ENCODE data around the gene VAV1. TPM values are rescaled to one million over a fixed set of nuclear protein-coding genes. Genes with fewer than 3 reads are reported as not detected.
"Not testable (repeated sequence)": the region's sequence is repeated elsewhere in the genome, so short reads cannot be mapped to it uniquely, and the experiment has no call there.

VAV1 gene
- polyA plus RNA-seq, 3 donors = 1.2 to 6.3 (median 6.0) TPM

DNA sequence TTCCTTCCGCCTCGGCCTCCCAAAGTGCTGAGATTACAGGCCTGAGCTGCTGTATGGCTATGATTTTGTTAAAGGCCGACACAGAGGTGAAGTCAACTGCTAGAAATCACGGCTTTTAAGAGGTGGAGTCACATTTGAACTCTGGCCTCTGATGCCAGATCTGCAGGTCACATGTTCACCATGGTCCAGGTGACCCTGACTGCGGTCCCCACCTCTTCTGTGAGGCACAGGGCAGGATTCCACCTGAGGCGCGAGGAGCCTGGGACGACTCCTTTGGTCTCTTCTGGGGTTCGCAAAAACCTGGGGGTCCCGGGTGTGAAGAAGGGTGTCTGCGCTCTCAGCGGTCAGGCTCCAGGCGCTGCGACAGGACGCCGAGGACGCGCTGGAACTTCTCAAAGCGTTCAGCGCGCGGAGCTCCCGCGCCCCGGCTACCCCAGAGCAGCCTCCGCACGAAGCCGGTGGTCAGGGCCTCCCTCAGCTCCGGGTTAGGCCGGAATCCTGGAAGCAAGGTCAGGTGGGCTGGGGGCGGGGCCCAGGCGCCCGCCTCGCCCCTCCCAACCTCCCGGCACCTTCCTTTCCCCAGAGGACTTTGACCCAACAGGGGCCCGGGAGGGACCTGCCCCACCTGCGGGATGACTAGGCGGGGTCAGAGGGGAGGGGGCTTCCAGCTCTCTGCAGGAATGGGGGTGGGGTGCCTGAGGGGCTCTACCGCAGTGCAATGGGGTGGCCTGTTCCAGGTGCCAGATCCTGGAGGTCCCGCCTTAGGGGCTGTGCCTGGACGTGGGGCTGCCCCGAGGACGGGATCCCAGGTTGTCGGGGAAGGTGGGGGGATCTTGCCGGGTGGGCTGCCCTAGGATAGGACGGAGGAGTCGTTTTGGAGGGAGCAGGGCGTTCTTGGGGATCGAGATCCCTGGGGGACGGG is 20.0 kb upstream of the VAV1 start:
- no peak overlapping the region for H3K27ac ChIP-seq (ENCODE audit: low read depth, low read length)
- 56 to 74% (median 73%) methylated on average over 49 to 50 of the region's 50 CpGs for WGBS, 3 donors

DNA sequence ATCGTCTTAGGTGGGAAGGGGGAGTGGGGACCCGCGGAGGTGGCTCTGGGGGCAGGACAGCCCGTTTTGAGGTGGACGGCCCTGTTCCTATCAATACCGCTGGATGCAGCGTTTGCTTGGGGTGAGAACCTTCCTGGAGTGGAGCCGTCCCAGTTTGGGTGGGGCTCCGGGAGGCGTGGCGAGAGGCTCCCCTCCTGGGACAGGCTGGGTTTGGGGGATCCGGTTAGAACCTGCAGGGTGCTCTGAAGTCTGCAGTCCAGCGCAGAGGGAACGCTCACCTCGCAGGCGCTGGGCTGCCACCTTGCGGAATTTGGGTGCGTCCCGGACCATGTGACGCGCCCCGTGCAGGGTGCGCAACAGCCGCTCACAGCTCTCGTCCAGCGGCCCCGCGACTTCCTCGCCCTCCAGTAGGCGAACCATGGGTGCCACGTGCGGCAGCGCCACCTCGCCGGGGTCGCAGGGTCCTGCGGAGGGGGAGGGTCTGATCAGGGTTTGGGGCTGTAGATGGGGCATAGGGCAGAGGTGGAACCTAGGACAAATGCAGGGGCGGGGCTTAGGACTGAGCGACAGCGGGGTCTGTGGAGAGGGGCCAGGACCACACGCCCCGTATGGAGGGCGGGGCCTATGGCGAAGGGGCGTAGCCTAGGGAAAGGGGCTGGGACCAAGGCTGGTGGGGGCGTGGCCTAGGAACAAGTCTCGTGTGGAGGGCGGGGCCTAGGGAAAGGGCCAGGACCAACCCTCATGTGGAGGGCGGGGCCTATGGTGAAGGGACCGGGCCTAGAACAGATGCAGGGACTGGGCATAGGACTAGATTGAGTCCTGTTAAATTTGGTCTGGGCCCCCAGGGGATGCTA is 19.1 kb upstream of the VAV1 start:
- H3K27ac ChIP-seq (ENCODE audit: low read depth, low read length) = no peak overlapping the region
- WGBS, 3 donors = 6 to 20% (median 9%) methylated on average over 49 to 50 of the region's 50 CpGs

DNA sequence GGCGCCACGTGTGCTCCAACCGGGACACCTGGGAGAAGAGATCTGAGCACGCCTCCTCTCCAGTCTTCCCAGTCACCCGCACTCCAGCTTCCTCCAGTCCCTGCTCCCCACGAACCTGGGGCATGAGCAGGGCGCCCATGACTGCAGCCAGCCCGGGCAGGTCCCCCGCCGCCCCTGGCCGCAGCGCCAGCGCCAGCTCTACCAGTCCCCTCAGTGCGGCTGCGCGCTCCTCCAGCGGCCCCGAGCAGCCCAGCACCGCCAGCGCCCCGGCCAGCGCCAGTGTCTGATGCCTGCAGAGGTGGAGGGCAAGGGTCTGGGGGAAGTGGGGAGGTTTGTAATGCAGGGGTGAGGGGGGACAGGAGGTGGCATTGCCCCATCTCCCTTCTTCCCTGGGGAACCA is 18.4 kb upstream of the VAV1 start:
- H3K27ac ChIP-seq (ENCODE audit: low read depth, low read length) = no peak overlapping the region
- 94 to 97% (median 96%) methylated on average over 19 to 22 of the region's 22 CpGs for WGBS, 3 donors

DNA sequence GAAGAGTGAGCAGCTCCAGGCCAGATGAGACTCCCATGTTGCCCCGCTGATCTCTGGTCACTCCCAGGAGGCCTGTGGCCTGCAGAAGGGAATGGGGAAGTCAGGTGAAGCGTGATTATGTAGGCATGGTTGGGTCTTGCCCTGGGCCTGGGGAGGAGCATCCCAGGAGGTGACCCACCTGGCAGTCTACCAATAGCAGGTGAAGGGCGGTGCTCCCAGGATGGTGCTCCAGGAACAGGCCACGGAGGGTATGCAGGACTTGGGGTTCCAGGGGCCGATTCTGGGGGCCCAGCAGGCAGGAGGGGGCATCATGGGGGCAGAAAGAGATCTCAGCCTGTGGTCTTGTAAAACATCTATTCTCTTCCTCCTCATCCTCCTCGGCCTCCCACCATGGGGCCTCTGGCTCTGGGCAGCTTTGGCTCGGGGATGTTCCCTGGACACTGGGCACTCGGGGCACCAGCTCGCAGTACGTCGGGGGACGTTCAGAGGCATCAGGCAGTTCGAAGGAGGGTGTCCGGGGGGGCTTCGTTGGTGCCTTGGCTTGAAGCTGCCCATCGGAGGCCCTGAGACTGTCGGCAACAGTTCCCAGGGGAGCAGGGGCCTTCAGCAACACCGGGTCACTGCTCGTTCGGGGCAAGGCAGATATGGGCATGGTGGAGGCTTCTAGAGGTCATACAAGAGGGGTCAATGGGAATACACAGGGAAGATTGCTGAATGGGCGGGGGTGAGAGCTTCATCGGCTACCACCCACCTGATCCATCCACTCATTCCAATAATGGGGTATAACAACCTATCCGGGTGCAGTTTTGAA is 17.6 kb upstream of the VAV1 start:
- H3K27ac ChIP-seq (ENCODE audit: low read depth, low read length) = no peak overlapping the region
- 89 to 93% (median 90%) methylated on average over 22 to 23 of the region's 23 CpGs for WGBS, 3 donors

DNA sequence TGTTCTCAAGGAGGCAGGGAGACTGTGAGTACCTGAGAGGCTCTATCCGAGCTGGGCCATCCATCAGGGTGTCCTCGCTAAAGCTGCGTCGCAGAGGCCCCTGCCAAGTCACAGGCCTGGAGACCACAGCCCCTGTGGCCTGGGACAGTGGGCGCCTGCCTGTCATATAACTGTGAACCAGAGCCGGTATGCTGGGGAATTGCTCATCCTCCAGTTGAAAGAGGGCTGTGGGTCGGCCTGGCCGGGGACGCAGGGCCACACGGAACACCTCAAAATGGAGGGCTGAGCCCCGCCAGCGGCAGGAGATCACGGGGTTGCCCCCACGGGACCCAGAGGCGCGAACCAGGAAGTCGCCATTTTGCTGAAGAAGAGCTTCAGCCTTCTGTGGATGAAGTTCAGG is 11.9 kb upstream of the VAV1 start:
- WGBS, 3 donors = 93 to 95% (median 93%) methylated on average over 17 of the region's 17 CpGs
- no peak overlapping the region for H3K27ac ChIP-seq (ENCODE audit: low read depth, low read length)

DNA sequence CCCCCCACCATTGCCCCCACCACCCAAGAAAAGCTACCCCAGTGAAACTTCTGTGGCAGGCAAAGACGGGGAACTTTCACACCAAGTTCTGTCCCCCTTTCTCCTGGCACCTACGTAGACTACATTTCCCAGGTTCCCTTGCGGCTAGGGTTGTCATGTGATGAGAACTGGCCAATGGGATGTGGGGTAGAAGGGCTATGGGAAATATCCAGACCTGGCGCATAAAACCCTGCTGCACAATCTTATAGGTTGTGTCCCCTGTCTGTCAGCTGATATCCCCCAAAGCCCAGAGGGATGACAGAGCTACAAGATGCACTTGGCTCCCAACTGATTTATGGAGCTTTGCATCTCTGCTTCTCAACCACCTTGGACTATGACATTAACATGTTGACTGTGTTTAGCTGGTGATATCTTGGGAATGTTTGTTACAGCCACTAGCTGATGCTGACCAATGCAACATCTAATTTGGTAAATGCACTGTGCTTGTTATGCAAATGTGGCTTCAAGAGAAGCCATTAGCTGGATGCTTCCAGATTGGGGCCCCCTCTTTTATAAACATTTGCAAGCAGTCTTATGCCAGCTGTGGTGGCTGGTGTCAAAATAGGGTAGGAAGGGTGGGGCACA is 11.3 kb upstream of the VAV1 start:
- 79 to 91% (median 87%) methylated on average over 4 of the region's 4 CpGs for WGBS, 3 donors
- H3K27ac ChIP-seq (ENCODE audit: low read depth, low read length) = no peak overlapping the region

DNA sequence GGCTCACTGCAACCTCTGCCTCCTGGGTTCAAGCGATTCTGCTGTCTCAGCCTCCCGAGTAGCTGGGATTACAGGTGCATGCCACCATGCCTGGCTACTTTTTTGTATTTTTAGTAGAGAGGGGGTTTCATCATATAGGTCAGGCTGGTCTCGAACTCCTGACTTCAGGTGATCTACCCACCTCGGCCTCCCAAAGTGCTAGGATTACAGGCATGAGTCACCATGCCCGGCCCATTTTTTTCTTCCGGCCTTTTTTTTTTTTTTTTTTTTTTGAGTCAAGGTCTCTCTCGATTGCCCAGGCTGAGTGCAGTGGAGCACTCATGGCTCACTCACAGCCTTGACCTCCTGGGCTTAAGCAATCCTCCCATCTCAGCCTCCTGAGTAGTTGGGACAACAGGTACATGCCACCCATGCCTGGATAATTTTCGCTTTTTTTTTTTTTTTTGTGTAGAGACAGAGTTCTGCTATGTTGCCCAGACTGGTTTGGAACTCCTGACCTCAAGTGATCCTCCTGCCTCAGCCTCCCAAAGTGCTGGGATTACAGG is 10.2 kb upstream of the VAV1 start:
- WGBS, 3 donors = 87 to 90% (median 89%) methylated on average over 6 to 8 of the region's 8 CpGs

DNA sequence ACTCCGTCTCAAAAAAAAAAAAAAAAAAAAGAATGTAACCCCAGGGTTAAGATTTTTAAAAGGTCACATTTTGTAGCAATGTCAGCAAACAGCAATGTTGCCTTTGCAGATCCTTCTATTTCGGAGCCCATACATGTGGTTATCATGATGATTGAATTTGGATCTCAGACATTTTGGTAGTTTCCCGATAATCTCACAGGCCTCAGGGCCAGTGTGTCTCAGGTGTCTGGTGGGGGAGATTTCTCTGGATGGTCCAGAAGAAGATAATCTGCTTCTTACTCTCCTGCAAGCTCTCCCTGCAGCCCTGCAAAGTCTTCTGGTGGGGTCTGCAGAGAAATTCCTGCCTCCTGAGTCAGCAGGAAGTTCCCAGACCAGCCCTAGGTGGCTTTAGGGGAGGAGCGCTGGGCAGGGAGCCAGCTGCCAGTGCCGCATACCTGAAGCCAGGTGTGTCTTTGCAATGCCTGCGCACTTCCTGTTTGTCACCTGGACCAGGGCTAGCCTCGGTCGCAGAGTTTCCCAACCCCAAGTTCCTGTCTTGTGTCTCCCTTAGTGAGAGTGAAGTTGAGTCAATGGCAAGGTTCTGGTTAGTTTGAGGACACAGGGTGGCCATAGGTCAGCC is 6.7 kb upstream of the VAV1 start:
- no peak overlapping the region for H3K27ac ChIP-seq (ENCODE audit: low read depth, low read length)
- 16 to 42% (median 42%) methylated on average over 8 of the region's 8 CpGs for WGBS, 3 donors

More for the DNA sequence above, 10.2 kb upstream of the VAV1 start:
- not testable (repeated sequence) for H3K27ac ChIP-seq (ENCODE audit: low read depth, low read length)

DNA sequence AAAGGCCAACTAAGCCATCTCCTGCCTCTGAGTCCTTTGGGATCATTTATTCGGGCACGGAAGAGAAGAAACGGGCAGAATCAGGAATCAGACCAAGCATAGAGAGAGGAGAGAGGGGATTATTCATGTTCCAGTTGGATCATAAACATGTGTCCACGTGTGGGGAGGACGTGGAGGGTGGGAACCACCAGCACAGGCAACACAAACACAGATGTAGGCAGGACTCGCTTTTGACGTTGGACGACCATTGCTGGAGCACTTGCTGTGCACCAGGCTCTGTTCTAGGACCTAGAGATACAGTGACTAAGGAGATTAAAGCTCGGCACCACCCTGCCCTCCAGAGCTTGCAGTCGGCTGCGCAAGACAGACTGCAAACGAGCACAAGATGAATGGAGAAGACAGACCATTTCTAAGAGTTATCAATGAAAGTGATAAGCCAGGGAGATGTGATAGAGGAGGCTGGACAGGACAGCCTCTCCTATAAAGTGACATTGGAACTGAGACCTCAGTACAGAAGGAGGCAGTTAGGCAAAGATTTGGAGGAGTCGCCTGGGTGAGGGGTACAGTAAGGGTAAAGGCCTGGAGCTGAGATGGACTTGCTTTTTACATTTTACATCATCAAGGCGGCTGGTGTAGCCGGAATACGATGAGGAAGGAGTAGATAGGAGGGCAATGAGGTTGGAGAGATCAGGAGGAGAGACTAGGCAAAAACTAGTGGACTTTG is 6.0 kb upstream of the VAV1 start:
- 15 to 46% (median 32%) methylated on average over 16 of the region's 16 CpGs for WGBS, 3 donors
- no peak overlapping the region for H3K27ac ChIP-seq (ENCODE audit: low read depth, low read length)

DNA sequence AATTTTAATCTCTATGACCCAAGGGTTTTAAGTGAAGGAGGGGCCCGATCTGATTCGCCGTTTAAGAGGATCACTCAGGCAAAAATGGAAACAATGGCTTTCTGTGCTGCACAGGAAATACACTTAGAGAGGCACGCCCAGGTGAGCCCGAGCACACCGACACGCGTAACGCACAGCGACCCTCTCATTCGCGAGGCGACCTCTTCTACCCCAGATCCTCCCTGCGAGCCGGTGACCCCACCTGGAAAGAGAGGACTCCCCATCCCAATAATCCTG is 5.5 kb upstream of the VAV1 start:
- 0 to 2% (median 1%) methylated on average over 15 of the region's 15 CpGs for WGBS, 3 donors
- no peak overlapping the region for H3K27ac ChIP-seq (ENCODE audit: low read depth, low read length)

DNA sequence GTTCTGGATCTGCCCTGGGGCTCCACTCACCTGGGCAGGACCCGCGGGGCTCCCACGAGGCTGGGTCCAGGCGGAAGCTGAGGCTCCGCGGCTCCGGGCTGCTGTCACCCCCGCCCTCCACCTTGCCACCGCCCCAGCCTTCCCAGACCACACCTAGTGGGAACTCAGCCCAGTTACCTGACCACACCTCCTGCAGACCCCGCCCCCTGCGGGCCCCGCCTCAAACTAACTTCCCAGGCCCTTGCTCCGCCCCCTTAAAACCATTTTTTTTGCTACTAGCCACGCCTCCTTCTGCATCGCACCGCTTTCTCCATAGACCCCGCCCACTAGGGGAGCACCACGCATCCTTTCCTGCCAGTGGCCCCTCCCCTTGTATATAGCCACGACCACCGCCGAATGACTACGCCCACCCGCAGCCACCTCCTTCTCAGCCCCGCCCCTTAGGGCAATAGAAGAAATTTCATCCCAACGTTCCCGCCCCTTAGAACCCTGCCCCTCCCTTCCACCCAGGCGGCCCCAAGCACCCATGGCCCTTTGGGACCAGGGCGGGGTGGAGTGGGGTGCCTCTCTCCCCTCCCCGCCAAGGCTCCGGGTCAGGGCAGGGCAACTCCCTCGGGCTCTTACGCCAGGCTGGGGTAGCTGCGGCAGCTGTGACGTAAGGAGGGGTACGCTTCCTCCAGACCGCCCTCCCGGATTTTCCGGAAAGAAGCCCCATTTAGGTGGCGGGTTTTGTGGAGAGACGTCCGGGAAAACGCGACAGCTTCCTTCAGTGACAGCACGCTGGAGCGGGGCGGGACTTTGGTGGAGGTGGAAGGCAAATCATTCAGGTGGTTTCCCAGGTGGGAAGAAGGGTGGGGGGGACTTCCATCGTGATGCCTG is 4.9 kb upstream of the VAV1 start, which contains the start of gene SH2D3A:
TSS of gene SH2D3A (minus strand) at position 79 of the 879 bp plus-strand sequence. CDS start 3,687 bp downstream, outside the sequence.
- WGBS, 3 donors = 2 to 4% (median 3%) methylated on average over 47 of the region's 47 CpGs
- no peak within 1 kb of the TSS for H3K27ac ChIP-seq (ENCODE audit: low read depth, low read length)

DNA sequence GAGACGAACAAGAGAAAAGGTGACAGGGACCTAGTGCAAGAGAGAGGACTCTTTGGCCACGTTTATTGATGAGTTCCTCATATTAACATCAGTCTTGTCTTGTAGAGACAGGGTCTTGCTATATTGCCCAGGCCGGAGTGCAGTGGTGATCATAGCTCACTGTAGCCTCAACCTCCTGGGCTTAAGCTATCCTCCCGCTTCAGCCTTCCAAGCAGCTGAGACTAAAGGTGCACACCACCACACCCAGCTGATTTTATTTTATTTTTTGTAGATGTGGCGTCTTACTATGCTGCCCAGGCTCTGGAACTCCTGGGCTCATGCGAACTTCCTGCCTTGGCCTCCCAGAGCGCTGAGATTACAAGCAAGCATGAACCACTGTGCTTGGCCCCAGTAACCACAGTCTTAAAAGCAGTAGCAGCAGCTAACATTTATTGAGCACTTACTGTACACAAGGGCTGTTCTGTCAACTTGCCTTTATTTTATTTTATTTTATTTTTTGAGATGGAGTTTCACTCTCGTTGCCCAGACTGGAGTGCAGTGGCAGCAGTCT is 4.2 kb upstream of the VAV1 start:
- 47 to 65% (median 56%) methylated on average over 8 of the region's 8 CpGs for WGBS, 3 donors
- H3K27ac ChIP-seq (ENCODE audit: low read depth, low read length) = no peak overlapping the region

DNA sequence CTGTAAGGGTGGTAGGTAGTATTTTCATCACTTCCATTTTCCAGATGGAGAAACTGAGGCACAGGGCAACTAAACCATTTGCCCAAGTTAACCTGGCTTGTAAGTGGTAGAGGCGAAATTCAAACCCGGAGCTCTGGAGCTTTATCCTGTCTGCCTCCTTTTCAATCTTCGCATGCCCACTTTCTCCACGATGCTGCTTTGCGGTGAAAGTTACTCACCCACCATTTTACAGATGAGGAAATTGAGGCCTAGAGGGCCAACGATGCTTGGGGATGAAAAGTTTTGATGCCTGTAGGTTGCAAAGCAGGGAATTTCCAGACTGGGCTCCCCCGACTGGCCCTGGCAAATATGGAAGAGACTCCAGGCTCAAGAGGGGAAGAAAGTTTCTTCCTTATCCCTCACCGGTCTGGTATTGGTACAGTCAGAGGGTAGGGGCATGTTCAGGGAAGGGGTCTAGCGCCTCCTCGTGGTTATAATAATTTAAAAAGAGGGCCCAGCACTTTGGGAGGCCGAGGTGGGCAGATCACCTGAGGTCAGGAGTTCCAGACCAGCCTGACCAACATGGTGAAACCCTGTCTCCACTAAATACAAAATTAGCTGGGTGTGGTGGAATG is 3.4 kb upstream of the VAV1 start:
- WGBS, 3 donors = 56 to 63% (median 62%) methylated on average over 11 of the region's 11 CpGs
- H3K27ac ChIP-seq (ENCODE audit: low read depth, low read length) = no peak overlapping the region

DNA sequence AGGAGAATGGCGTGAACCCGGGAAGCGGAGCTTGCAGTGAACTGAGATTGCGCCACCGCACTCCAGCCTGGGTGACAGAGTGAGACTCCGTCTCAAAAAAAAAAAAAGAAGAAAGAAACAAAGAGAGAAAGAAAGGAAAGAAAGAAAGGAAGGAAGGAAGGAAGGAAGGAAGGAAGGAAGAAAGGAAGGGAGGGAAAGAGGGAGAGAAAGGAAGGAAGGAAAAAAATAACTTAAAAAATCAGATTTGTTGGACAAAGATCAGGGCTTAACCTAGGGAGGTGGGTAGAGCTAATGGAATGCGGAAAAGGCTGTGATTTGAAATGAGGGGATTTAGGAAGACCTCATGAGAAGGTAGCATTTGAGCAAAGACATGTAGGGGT is 870 bp upstream of the VAV1 start:
- not testable (repeated sequence) for H3K27ac ChIP-seq (ENCODE audit: low read depth, low read length)
- WGBS, 3 donors = 73 to 84% (median 83%) methylated on average over 7 of the region's 7 CpGs

DNA sequence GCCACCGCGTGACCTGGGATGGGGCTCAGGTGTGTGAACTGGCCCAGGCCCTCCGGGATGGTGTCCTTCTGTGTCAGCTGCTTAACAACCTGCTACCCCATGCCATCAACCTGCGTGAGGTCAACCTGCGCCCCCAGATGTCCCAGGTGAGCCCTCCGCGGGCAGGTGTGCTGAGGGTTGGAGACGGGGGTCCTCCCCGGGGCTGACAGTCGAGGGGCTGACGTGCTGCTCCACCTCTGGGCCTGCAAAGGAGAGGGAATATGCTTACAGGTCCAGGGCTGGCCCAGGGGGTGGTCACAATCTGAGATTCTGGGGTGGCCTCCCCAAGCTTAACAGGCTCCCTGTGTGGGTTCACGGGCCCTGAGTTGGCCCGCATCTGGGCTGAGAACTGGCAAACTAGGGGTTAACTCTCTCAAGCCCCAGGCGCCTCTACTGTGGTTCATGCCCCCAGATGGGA is 386 bp downstream of the VAV1 start:
- no peak overlapping the region for H3K27ac ChIP-seq (ENCODE audit: low read depth, low read length)
- WGBS, 3 donors = 44 to 71% (median 45%) methylated on average over 14 of the region's 14 CpGs
